ENCODE results near the gene ENKUR.

The ENKUR gene

GRCh38 chr10:24974976-24975375 is 41.0 kb downstream of the ENKUR start:
- no peaks in the 10 kb centered on the region for H3K9me3 ChIP-seq (ENCODE audit: low read length)
- no peak overlapping the region for H3K4me2 ChIP-seq (ENCODE audit: low read length)
- no peaks in the 10 kb centered on the region for H3K79me2 ChIP-seq (ENCODE audit: insufficient read depth, low read length)
- H4K20me1 ChIP-seq (ENCODE audit: insufficient read depth, low read length): no peaks in the 10 kb centered on the region
- no peaks in the 10 kb centered on the region for H3K4me1 ChIP-seq (ENCODE audit: insufficient read depth, low read length, severe bottlenecking)
- no peaks in the 10 kb centered on the region for H3K27me3 ChIP-seq (ENCODE audit: insufficient read depth, low read length)
- H3K9me2 ChIP-seq (ENCODE audit: low read depth, low read length): no peaks in the 10 kb centered on the region
- no peak overlapping the region for H3K4me3 ChIP-seq (ENCODE audit: low read depth, low read length, poor library complexity, severe bottlenecking)
- no peak overlapping the region for H3K9ac ChIP-seq (ENCODE audit: low read length)
- H3K27ac ChIP-seq (ENCODE audit: low read depth, low read length, poor library complexity, severe bottlenecking): no peak overlapping the region
- TF ChIP-seq EZH2 (IDR thresholded peaks at IDR 0.05; ENCODE audit: borderline replicate concordance, low read length) (no peak), CTCF (IDR thresholded peaks at IDR 0.05; ENCODE audit: low read length) (no peak)
- H3F3A ChIP-seq (ENCODE audit: insufficient read depth, low read length): no peaks in the 10 kb centered on the region
- H2AFZ ChIP-seq (ENCODE audit: low read length): no peak overlapping the region
- H3K36me3 ChIP-seq (ENCODE audit: insufficient read depth, low read length): no peaks in the 10 kb centered on the region

DNA sequence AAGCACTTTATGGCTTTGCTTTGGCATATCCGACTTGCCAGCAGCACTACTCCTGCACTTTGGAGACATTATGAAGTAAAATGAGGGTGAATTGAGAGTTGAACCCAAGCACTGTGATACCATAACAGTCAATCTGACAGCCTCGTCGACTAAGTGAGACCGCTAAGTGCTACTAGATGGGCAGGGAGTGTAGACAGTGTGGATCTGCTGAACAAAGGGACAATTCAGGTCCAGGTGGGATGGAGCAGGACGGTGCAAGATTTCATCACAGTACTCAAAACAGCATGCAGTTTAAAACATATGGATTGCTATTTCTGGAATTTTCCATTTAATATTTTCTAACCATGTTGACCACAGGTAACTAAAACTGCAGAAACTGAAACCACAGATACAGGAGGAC is 42.8 kb downstream of the ENKUR start:
- no peaks in the 10 kb centered on the region for H3K27me3 ChIP-seq (ENCODE audit: insufficient read depth, low read length)
- H3K4me2 ChIP-seq (ENCODE audit: low read length): no peak overlapping the region
- H3K9me3 ChIP-seq (ENCODE audit: low read length): no peaks in the 10 kb centered on the region
- H2AFZ ChIP-seq (ENCODE audit: low read length): no peak overlapping the region
- no peak overlapping the region for H3K9ac ChIP-seq (ENCODE audit: low read length)
- no peaks in the 10 kb centered on the region for H3F3A ChIP-seq (ENCODE audit: insufficient read depth, low read length)
- no peak for TF ChIP-seq EZH2 (IDR thresholded peaks at IDR 0.05; ENCODE audit: borderline replicate concordance, low read length)
- TF ChIP-seq CTCF (IDR thresholded peaks at IDR 0.05; ENCODE audit: low read length): no peak
- H3K9me2 ChIP-seq (ENCODE audit: low read depth, low read length): no peaks in the 10 kb centered on the region
- no peaks in the 10 kb centered on the region for H4K20me1 ChIP-seq (ENCODE audit: insufficient read depth, low read length)
- H3K27ac ChIP-seq (ENCODE audit: low read depth, low read length, poor library complexity, severe bottlenecking): no peak overlapping the region
- no peak overlapping the region for H3K4me3 ChIP-seq (ENCODE audit: low read depth, low read length, poor library complexity, severe bottlenecking)
- no peaks in the 10 kb centered on the region for H3K36me3 ChIP-seq (ENCODE audit: insufficient read depth, low read length)
- no peaks in the 10 kb centered on the region for H3K79me2 ChIP-seq (ENCODE audit: insufficient read depth, low read length)
- H3K4me1 ChIP-seq (ENCODE audit: insufficient read depth, low read length, severe bottlenecking): no peaks in the 10 kb centered on the region

- H3K27ac ChIP-seq (ENCODE audit: low read depth, low read length, poor library complexity, severe bottlenecking): no peak overlapping the region
- H3K9ac ChIP-seq (ENCODE audit: low read length): no peak overlapping the region
- no peaks in the 10 kb centered on the region for H3F3A ChIP-seq (ENCODE audit: insufficient read depth, low read length)
- H3K4me1 ChIP-seq (ENCODE audit: insufficient read depth, low read length, severe bottlenecking): no peaks in the 10 kb centered on the region
- H3K79me2 ChIP-seq (ENCODE audit: insufficient read depth, low read length): no peaks in the 10 kb centered on the region
- no peak overlapping the region for H3K4me2 ChIP-seq (ENCODE audit: low read length)
- TF ChIP-seq EZH2 (IDR thresholded peaks at IDR 0.05; ENCODE audit: borderline replicate concordance, low read length): no peak
- no peak for TF ChIP-seq CTCF (IDR thresholded peaks at IDR 0.05; ENCODE audit: low read length)
- no peaks in the 10 kb centered on the region for H4K20me1 ChIP-seq (ENCODE audit: insufficient read depth, low read length)
- no peak overlapping the region for H3K4me3 ChIP-seq (ENCODE audit: low read depth, low read length, poor library complexity, severe bottlenecking)
- no peaks in the 10 kb centered on the region for H3K9me3 ChIP-seq (ENCODE audit: low read length)
- no peaks in the 10 kb centered on the region for H3K36me3 ChIP-seq (ENCODE audit: insufficient read depth, low read length)
- H3K27me3 ChIP-seq (ENCODE audit: insufficient read depth, low read length): no peaks in the 10 kb centered on the region
- H2AFZ ChIP-seq (ENCODE audit: low read length): no peak overlapping the region
- no peaks in the 10 kb centered on the region for H3K9me2 ChIP-seq (ENCODE audit: low read depth, low read length)
Measured at GRCh38 chr10:24971374-24971773, 44.6 kb downstream of the ENKUR start.

Measured in OCI-LY1 (cell line).